T follicular helper cell (primary cell): Measurements from ENCODE around the gene FOXI3.
"Not testable (repeated sequence)": the region's sequence is repeated elsewhere in the genome, so short reads cannot be mapped to it uniquely, and the experiment has no call there.

ENCODE experiments used
- DNase-seq: peaks from one replicate; pipeline ENCODE4 v3.0.0-alpha.2; 2020; ENCODE audit warnings: low read depth

The FOXI3 gene

GRCh38 chr2:88442061-88442460 lies 10.4 kb downstream of the FOXI3 start:
- DNase-seq, result no peak

GRCh38 chr2:88437010-88437409 lies 15.5 kb downstream of the FOXI3 start:
- DNase-seq, result no peak

- DNase-seq, result no peak
Observed at GRCh38 chr2:88429929-88430328, 22.6 kb downstream of the FOXI3 start.

GRCh38 chr2:88423733-88424132 lies 28.8 kb downstream of the FOXI3 start:
- no peak for DNase-seq

- DNase-seq, result not testable (repeated sequence)
Observed at GRCh38 chr2:88419051-88419450, 33.4 kb downstream of the FOXI3 start.

GRCh38 chr2:88416016-88416663 lies 36.4 kb downstream of the FOXI3 start:
- no peak for DNase-seq

- not testable (repeated sequence) for DNase-seq
Observed at GRCh38 chr2:88408870-88409269, 43.6 kb downstream of the FOXI3 start.

GRCh38 chr2:88400037-88400767 lies 52.3 kb downstream of the FOXI3 start:
- DNase-seq, result no peak

- no peak for DNase-seq
Observed at GRCh38 chr2:88398180-88398579, 54.3 kb downstream of the FOXI3 start.
